NCI-H748 treated with DMSO at 0.1 percent for 48 hours (cell line): ENCODE results near the gene PSMC3IP.
A peak's percentile ranks its signal among the peaks of the same experiment; 100 is the strongest.

Experiments
- DNase-seq: peaks from one replicate; lab custom pipeline; 2025; lab: John Stamatoyannopoulos, UW

Gene PSMC3IP

DNA sequence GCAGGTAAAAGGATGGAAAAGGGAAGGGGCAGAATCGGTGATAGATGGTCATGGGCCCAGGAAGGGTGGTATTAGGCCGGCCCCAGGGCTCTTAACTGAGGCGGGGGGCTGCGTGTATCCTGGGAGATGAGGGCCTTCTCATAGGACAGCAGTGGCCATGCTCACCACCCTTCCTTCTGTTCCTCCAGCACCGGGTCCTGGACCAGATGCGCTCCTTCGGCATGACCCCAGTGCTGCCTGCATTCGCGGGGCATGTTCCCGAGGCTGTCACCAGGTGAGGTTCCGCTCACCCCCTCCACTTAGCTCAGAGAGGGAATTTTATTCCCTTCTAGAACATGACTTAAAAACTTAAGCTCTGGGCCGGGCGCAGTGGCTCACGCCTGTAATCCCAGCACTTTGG is 39.0 kb downstream of the PSMC3IP start:
- DNase-seq = no peak

DNA sequence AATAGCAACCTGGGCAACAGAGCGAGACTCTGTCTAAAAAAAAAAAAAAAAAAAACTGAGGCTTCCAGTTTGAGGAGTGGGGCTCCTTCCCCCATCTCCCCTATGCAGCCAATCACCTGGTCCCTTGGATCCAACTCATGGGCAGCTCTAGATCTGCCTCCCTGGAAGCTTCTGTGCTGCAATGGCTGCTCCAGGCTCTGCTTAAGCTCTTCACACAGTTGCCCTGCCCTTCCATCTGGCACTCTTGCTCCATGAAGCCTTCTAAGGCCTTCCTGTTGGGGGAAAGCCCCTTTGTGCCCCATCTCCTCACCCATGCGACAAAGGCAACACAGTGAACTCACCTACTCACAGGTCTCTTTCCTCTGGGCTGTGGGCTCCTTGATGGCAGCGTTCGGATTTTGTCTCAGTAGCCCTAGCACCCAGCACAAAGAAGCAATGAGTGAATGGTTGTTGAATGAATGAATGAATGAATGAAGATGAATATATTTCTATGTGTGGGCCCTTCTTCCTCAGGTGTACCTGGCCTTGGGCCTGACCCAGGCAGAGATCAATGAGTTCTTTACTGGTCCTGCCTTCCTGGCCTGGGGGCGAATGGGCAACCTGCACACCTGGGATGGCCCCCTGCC is 39.6 kb downstream of the PSMC3IP start:
- no peak for DNase-seq

DNA sequence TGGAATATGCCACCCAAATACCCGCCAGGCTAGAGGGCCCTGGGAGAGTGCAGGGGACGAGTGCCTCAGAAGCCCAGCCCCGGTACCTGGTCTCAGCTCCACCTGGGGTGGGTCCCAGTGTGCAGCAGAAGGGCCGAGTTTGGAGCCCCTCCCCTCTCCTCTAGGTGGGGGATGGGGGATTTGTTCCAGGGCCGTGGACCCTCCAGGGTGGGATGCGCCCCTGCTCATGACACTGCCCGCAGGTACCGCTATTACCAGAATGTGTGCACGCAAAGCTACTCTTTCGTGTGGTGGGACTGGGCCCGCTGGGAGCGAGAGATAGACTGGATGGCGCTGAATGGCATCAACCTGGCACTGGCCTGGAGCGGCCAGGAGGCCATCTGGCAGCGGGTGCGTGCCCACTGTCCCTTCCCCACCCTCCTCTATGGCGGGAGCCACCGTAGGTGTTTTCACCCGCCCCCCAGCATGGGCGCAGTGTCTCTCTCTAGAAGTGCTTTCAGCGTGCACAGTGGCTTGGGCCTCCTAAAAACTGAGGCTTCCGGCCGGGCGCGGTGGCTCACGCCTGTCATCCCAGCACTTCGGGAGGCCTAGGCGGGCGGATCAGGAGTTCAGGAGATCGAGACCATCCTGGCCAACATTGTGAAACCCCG is 40.2 kb downstream of the PSMC3IP start:
- no peak for DNase-seq

DNA sequence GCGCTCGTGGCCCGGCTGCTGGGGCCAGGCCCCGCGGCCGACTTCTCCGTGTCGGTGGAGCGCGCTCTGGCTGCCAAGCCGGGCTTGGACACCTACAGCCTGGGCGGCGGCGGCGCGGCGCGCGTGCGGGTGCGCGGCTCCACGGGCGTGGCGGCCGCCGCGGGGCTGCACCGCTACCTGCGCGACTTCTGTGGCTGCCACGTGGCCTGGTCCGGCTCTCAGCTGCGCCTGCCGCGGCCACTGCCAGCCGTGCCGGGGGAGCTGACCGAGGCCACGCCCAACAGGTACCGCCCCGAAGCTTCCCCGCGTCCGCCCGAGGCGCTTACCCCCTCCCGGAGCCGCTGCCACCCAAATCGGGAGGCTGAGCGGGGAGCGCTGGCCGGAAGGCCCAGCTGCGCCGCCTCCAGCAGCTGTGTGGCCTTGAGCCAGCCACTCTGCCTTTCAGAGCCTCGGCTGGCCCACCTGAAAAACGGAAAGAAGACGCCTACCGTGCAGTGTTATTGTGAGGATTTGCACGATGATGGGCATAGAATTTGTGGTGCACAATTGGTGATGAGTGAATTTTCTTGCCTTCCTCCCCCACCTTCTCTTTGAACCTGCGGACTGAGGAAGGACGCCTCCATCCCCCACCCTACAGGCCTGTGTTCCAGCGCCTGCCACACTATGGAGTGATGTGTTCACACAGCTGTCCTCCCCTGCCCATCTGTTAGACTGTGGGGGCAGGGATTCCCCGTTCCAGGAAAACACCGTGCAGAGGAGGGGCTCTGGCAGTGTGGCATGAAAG is 41.0 kb downstream of the PSMC3IP start:
- DNase-seq = peak; percentile 61

- DNase-seq = peak; percentile 58
Observed at GRCh38 chr17:42536048-42536371, 41.5 kb downstream of the PSMC3IP start, which contains the start of gene NAGLU. NAGLU (plus strand) TSS chr17:42536241; CDS start chr17:42536273, 32 bp downstream.

GRCh38 chr17:42535155-42536047 is 42.1 kb downstream of the PSMC3IP start:
- DNase-seq = no peak

GRCh38 chr17:42531455-42532354 is 45.8 kb downstream of the PSMC3IP start:
- peak; percentile 32 for DNase-seq

DNA sequence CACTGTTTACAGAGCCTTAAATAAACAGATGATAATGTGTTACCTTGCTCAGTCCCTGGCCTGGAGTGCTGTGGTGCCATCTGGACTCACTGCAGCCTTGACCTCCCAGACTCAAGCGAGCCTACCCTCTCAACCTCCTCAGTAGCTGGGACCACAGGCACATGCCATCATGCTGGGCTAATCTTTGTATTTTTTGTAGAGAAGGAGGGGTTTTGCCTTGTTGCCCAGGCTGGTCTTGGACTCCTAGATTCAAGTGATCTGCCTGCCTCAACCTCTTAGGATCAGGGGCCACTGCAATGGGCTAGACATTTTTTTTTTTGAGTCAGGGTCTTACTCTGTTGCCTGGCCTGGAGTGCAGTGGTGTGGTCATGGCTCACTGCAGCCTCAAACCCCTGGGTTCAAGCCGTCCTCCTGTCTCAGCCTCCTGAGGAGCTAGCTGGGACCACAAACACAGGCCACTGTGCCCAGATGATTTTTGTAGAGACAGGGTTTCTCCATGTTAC is 46.5 kb downstream of the PSMC3IP start:
- peak; percentile 49 for DNase-seq

GRCh38 chr17:42529061-42529460 is 48.5 kb downstream of the PSMC3IP start:
- DNase-seq = no peak

- DNase-seq = no peak
Observed at GRCh38 chr17:42527932-42528331, 49.6 kb downstream of the PSMC3IP start.

GRCh38 chr17:42526031-42526444 is 51.5 kb downstream of the PSMC3IP start:
- DNase-seq = no peak

DNA sequence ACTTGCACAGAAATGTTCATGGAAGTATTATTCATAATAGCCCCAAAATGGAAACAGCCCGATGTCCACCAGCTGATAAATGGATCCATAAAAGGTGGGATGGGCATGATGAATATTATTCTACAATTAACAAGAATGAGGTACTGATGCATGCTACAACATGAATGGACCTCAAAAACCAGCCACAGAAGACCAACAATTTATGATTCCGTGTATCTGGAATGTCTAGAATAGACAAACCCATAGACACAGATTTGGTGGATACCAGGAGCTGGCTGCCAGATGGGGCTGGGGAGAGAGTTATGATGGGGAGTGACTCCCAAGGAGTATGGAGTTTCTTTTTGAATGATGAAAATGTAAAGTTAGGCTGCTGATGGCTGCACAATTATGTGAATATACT is 52.3 kb downstream of the PSMC3IP start:
- DNase-seq = no peak

GRCh38 chr17:42522798-42523278 is 54.7 kb downstream of the PSMC3IP start:
- DNase-seq = no peak
